ENCODE results near the gene SWAP70.

The SWAP70 gene

DNA sequence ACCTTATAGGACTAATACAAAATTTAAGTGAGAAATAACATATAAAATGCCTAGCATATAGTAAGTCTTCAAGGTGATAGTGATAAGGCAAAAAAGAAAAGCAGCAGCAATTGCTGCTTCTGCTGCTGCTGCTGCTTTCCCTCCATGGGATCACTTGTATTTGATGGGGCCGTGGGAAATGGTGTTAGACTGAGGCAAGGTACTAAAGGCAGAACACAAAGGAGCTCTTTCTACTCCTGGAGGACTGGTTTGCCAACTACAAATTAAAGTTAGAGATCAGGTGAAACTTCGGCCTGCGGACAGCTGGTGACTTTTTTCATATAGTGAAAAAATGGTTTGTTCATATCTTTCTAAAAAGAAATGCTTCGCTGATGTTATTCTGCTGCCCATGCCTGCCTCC is 46.3 kb downstream of the SWAP70 start:
- peaks cover 3% of the 10 kb centered on the region for H3K4me1 ChIP-seq
- no peaks in the 10 kb centered on the region for H3K9me3 ChIP-seq (ENCODE audit: control insufficient read depth, low read length)
- H3K4me3 ChIP-seq (ENCODE audit: low read depth, low read length), result no peak overlapping the region
- no peaks in the 10 kb centered on the region for H3K27me3 ChIP-seq (ENCODE audit: control insufficient read depth, insufficient read depth, low read length)
- no peak overlapping the region for H2AFZ ChIP-seq
- no peak overlapping the region for H3K4me2 ChIP-seq (ENCODE audit: low read length)
- H3K9ac ChIP-seq, result no peak overlapping the region
- no peak for TF ChIP-seq CTCF (IDR thresholded peaks at IDR 0.05)
- H3K79me2 ChIP-seq, result peaks cover 11% of the 10 kb centered on the region
- no peak overlapping the region for H3K27ac ChIP-seq
- H3K36me3 ChIP-seq (ENCODE audit: control insufficient read depth, insufficient read depth, low read length), result no peaks in the 10 kb centered on the region

DNA sequence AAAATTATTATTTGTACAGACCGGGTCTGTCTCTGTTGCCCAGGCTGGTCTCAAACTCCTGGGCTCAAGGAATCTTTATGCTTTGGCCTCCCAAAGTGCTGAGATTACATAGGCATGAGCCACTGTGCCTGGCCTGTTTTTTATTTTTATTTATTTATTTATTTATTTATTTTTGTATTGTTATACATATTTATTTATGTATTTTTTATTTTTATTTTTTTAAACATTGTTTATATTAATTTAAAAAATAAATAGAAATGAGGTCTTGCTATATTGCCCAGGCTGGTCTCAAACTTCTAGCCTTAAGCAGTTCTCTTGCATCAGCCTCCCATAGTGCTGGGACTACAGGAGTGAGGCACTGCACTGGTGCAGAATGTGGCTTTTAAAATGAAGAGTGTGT is 47.0 kb downstream of the SWAP70 start:
- H3K4me3 ChIP-seq (ENCODE audit: low read depth, low read length), result no peak overlapping the region
- H3K4me2 ChIP-seq (ENCODE audit: low read length), result no peak overlapping the region
- H3K4me1 ChIP-seq, result peaks cover 3% of the 10 kb centered on the region
- H2AFZ ChIP-seq, result no peak overlapping the region
- no peaks in the 10 kb centered on the region for H3K27me3 ChIP-seq (ENCODE audit: control insufficient read depth, insufficient read depth, low read length)
- no peaks in the 10 kb centered on the region for H3K9me3 ChIP-seq (ENCODE audit: control insufficient read depth, low read length)
- TF ChIP-seq CTCF (IDR thresholded peaks at IDR 0.05), result no peak
- no peak overlapping the region for H3K27ac ChIP-seq
- peaks cover 13% of the 10 kb centered on the region for H3K79me2 ChIP-seq
- H3K36me3 ChIP-seq (ENCODE audit: control insufficient read depth, insufficient read depth, low read length), result no peaks in the 10 kb centered on the region
- H3K9ac ChIP-seq, result no peak overlapping the region

- no peaks in the 10 kb centered on the region for H3K36me3 ChIP-seq (ENCODE audit: control insufficient read depth, insufficient read depth, low read length)
- H3K4me3 ChIP-seq (ENCODE audit: low read depth, low read length), result no peak overlapping the region
- H3K9ac ChIP-seq, result no peak overlapping the region
- H3K9me3 ChIP-seq (ENCODE audit: control insufficient read depth, low read length), result no peaks in the 10 kb centered on the region
- no peak overlapping the region for H2AFZ ChIP-seq
- no peak for TF ChIP-seq CTCF (IDR thresholded peaks at IDR 0.05)
- no peak overlapping the region for H3K27ac ChIP-seq
- H3K27me3 ChIP-seq (ENCODE audit: control insufficient read depth, insufficient read depth, low read length), result no peaks in the 10 kb centered on the region
- peaks cover 15% of the 10 kb centered on the region for H3K79me2 ChIP-seq
- H3K4me2 ChIP-seq (ENCODE audit: low read length), result no peak overlapping the region
- peaks cover 3% of the 10 kb centered on the region for H3K4me1 ChIP-seq
Measured at GRCh38 chr11:9711454-9712307, 47.8 kb downstream of the SWAP70 start.

GRCh38 chr11:9714272-9714940 is 50.5 kb downstream of the SWAP70 start:
- Histone ChIP-seq H3K4me1 (peaks cover 3% of the 10 kb centered on the region), H3K36me3 (ENCODE audit: control insufficient read depth, insufficient read depth, low read length) (no peaks in the 10 kb centered on the region), H3K27me3 (ENCODE audit: control insufficient read depth, insufficient read depth, low read length) (no peaks in the 10 kb centered on the region), H2AFZ (no peak overlapping the region), H3K4me3 (ENCODE audit: low read depth, low read length) (no peak overlapping the region), H3K27ac (no peak overlapping the region), H3K4me2 (ENCODE audit: low read length) (no peak overlapping the region), H3K9ac (no peak overlapping the region), H3K79me2 (peaks cover 9% of the 10 kb centered on the region), H3K9me3 (ENCODE audit: control insufficient read depth, low read length) (no peaks in the 10 kb centered on the region)
- no peak for TF ChIP-seq CTCF (IDR thresholded peaks at IDR 0.05)

All from parathyroid adenoma (tissue), 2 donors.